H9 (cell line): ENCODE data around the gene B4GAT1. TPM values are rescaled to one million over a fixed set of nuclear protein-coding genes. Genes with fewer than 3 reads are reported as not detected.
A peak's percentile ranks its signal among the peaks of the same experiment; 100 is the strongest.
"Not testable (repeated sequence)": the region's sequence is repeated elsewhere in the genome, so short reads cannot be mapped to it uniquely, and the experiment has no call there.

ENCODE experiments used
- DNase-seq: peaks from one replicate; pipeline ENCODE4 v3.0.0-alpha.2; 2017
- H2AFZ ChIP-seq: one replicate; pipeline ENCODE4 v1.6.1; 2013; ENCODE audit warnings: mild to moderate bottlenecking, low read length, control low read depth, moderate library complexity
- H2AK5ac ChIP-seq: 2 replicates; pipeline ENCODE4 v1.6.1; 2013; ENCODE audit warnings: low read length, control low read depth, mixed read lengths; ENCODE audit not compliant: insufficient read length
- H2BK120ac ChIP-seq: one replicate; pipeline ENCODE4 v1.6.1; 2013; ENCODE audit warnings: low read depth, mild to moderate bottlenecking, low read length, control low read depth, inconsistent platforms; ENCODE audit not compliant: poor library complexity, severe bottlenecking
- H2BK12ac ChIP-seq: 2 replicates; pipeline ENCODE4 v1.6.1; 2013; ENCODE audit warnings: low read length, control low read depth, mixed read lengths, low read depth; ENCODE audit not compliant: insufficient read length
- H2BK15ac ChIP-seq: 2 replicates; pipeline ENCODE4 v1.6.1; 2013; ENCODE audit warnings: low read depth, low read length, control low read depth
- H2BK20ac ChIP-seq: one replicate; pipeline ENCODE4 v1.6.1; 2013; ENCODE audit warnings: low read depth, mild to moderate bottlenecking, low read length, control low read depth, inconsistent platforms; ENCODE audit not compliant: poor library complexity, severe bottlenecking
- H2BK5ac ChIP-seq: 2 replicates; pipeline ENCODE4 v1.6.1; 2013; ENCODE audit warnings: low read length, control low read depth, mixed read lengths; ENCODE audit not compliant: insufficient read length
- H3K14ac ChIP-seq: 2 replicates; pipeline ENCODE4 v1.6.1; 2013; ENCODE audit warnings: low read length, control low read depth; ENCODE audit not compliant: insufficient read depth
- H3K18ac ChIP-seq: 2 replicates; pipeline ENCODE4 v1.6.1; 2013; ENCODE audit warnings: low read depth, mild to moderate bottlenecking, mixed read lengths, low read length, control low read depth; ENCODE audit not compliant: insufficient read length
- H3K23ac ChIP-seq: 2 replicates; pipeline ENCODE4 v1.6.1; 2013; ENCODE audit warnings: low read length, control low read depth, mixed read lengths, low read depth; ENCODE audit not compliant: insufficient read length
- H3K23me2 ChIP-seq: 2 replicates; pipeline ENCODE4 v1.6.1; 2013; ENCODE audit warnings: low read depth, mild to moderate bottlenecking, mixed read lengths, low read length, control low read depth; ENCODE audit not compliant: insufficient read length, poor library complexity, severe bottlenecking
- H3K27ac ChIP-seq: 2 replicates; pipeline ENCODE4 v1.5.1; 2013; ENCODE audit warnings: low read length, control low read depth, mixed read lengths, low read depth; ENCODE audit not compliant: insufficient read length
- H3K27me3 ChIP-seq: 2 replicates; pipeline ENCODE4 v1.6.1; 2013; ENCODE audit warnings: low read length, control low read depth, inconsistent platforms; ENCODE audit not compliant: insufficient read depth
- H3K4ac ChIP-seq: 2 replicates; pipeline ENCODE4 v1.6.1; 2013; ENCODE audit warnings: low read depth, mild to moderate bottlenecking, control low read depth, inconsistent platforms, low read length, moderate library complexity
- H3K4me1 ChIP-seq: 2 replicates; pipeline ENCODE4 v1.6.1; 2013; ENCODE audit warnings: low read length, control low read depth, inconsistent platforms; ENCODE audit not compliant: insufficient read depth
- H3K4me2 ChIP-seq: 2 replicates; pipeline ENCODE4 v1.6.1; 2013; ENCODE audit warnings: low read length, control low read depth, mixed read lengths; ENCODE audit not compliant: insufficient read length, insufficient read depth
- H3K56ac ChIP-seq: 2 replicates; pipeline ENCODE4 v1.6.1; 2013; ENCODE audit warnings: low read depth, mild to moderate bottlenecking, mixed read lengths, low read length, control low read depth; ENCODE audit not compliant: insufficient read length
- H3K79me1 ChIP-seq: 2 replicates; pipeline ENCODE4 v1.6.1; 2013; ENCODE audit warnings: low read depth, mild to moderate bottlenecking, moderate library complexity, low read length, control low read depth, inconsistent platforms; ENCODE audit not compliant: insufficient read depth, poor library complexity, severe bottlenecking
- H3K79me2 ChIP-seq: 2 replicates; pipeline ENCODE4 v1.6.1; 2013; ENCODE audit warnings: low read length, control low read depth, inconsistent platforms; ENCODE audit not compliant: insufficient read depth
- H3K9ac ChIP-seq: 2 replicates; pipeline ENCODE4 v1.6.1; 2013; ENCODE audit warnings: low read length, control low read depth, mixed read lengths; ENCODE audit not compliant: insufficient read length; ENCODE audit errors: extremely low read depth
- H3K9me3 ChIP-seq: one replicate; pipeline ENCODE4 v1.6.1; 2013; ENCODE audit warnings: low read depth, low read length, inconsistent platforms; ENCODE audit not compliant: control insufficient read depth
- H3T11ph ChIP-seq: one replicate; pipeline ENCODE4 v1.6.1; 2013; ENCODE audit warnings: mild to moderate bottlenecking, low read length, control low read depth, inconsistent platforms
- H4K20me1 ChIP-seq: one replicate; pipeline ENCODE4 v1.6.1; 2013; ENCODE audit not compliant: control insufficient read depth, insufficient read length, insufficient read depth
- H4K5ac ChIP-seq: 2 replicates; pipeline ENCODE4 v1.6.1; 2013; ENCODE audit warnings: low read depth, mild to moderate bottlenecking, mixed read lengths, low read length, control low read depth; ENCODE audit not compliant: insufficient read length
- H4K8ac ChIP-seq: replicated peaks from 2 replicates; pipeline ENCODE4 v1.6.1; 2013; ENCODE audit warnings: low read length, control low read depth, mixed read lengths, low read depth; ENCODE audit not compliant: insufficient read length
- H4K91ac ChIP-seq: 2 replicates; pipeline ENCODE4 v1.6.1; 2013; ENCODE audit warnings: low read depth, mild to moderate bottlenecking, moderate library complexity, mixed read lengths, low read length, control low read depth; ENCODE audit not compliant: insufficient read length
- H3K27ac Mint-ChIP-seq, 3 experiments: 2 replicates in 2 of 3; 3 replicates in 1 of 3; pipeline ENCODE4 v1.8.0; 2020 to 2021; ENCODE audit warnings: mixed read lengths in 3 of 3, mild to moderate bottlenecking in 1 of 3, moderate library complexity in 1 of 3
- H3K27me3 Mint-ChIP-seq: 2 replicates; pipeline ENCODE4 v1.8.0; 2021; ENCODE audit warnings: low read depth, mild to moderate bottlenecking, moderate library complexity, mixed read lengths
- H3K36me3 Mint-ChIP-seq, 3 experiments: 2 replicates in 2 of 3; 3 replicates in 1 of 3; pipeline ENCODE4 v1.8.0; 2020 to 2021; ENCODE audit warnings: low read depth in 3 of 3, mixed read lengths in 3 of 3; ENCODE audit not compliant: insufficient read depth in 1 of 3
- H3K4me1 Mint-ChIP-seq, 2 experiments: 2 replicates each; pipeline ENCODE4 v1.8.0; 2020; ENCODE audit warnings: mixed read lengths in 2 of 2
- H3K4me3 Mint-ChIP-seq, 2 experiments: 2 replicates in 1 of 2; 3 replicates in 1 of 2; pipeline ENCODE4 v1.8.0; 2020 to 2021; ENCODE audit warnings: mild to moderate bottlenecking in 2 of 2, mixed read lengths in 2 of 2, moderate library complexity in 1 of 2
- H3K9me3 Mint-ChIP-seq, 2 experiments: 2 replicates in 1 of 2; 3 replicates in 1 of 2; pipeline ENCODE4 v1.8.0; 2020; ENCODE audit warnings: mild to moderate bottlenecking in 2 of 2, mixed read lengths in 2 of 2, moderate library complexity in 1 of 2
- WGBS: extraction: QIAGEN DNeasy Blood & Tissue Kit; methylation state at CpG from one replicate; pipeline ENCODE4 v1.1.7; 2013; ENCODE audit warnings: missing lambda C conversion rate, low lambda C conversion rate, mixed read lengths; ENCODE audit not compliant: insufficient read length; ENCODE audit errors: extremely low coverage; 5-methylcytosine and 5-hydroxymethylcytosine counted together
- total RNA-seq: library from RNA; stranded (reverse); gene quantifications from 2 replicates; pipeline ENCODE4 v1.2.1, GENCODE V29; 2021
- TF ChIP-seq, protein P1 (sequence below): fragments of 200-600 bp; sonication (generic); conservative IDR thresholded peaks from 3 replicates; pipeline ENCODE4 v1.8.0; 2021; ENCODE audit warnings: antibody characterized with exemption, mild to moderate bottlenecking

The B4GAT1 gene
- total RNA-seq, 1 experiment from 2014 or later: 24.3 TPM

DNA sequence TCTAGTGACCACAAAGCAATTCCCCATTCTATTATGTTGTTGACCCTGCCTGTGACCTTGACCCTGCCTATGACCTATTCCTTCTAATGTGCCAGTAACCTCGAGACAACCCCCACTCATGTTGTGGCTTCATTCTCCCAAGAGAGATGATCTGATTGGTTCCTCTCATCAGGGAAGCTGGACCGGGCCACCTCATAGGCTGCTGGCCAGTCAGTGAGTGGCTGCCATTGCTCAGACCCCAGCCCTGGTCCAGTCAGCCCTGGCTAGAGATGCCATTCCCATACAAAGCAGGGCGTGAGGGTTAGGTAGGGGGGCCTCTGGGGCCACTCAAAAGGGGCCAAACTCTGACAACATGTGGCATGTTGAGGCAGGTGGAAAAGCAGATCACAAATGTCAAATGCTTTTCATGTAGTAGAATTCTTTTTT lies 12.2 kb upstream of the B4GAT1 start:
- no peak overlapping the region for H3K23ac ChIP-seq
- no peak overlapping the region for H4K91ac ChIP-seq
- no peaks in the 10 kb centered on the region for H3K27me3 ChIP-seq
- no peak overlapping the region for H2BK12ac ChIP-seq
- H3K23me2 ChIP-seq: no peaks in the 10 kb centered on the region
- no peaks in the 10 kb centered on the region for H3K27me3 Mint-ChIP-seq
- peaks cover 7 to 8% of the 10 kb centered on the region in 2 experiments for H3K4me1 Mint-ChIP-seq
- H3K79me1 ChIP-seq: no peaks in the 10 kb centered on the region
- no CpG with 5 or more reads among the region's 3 CpGs for WGBS
- H3K4me2 ChIP-seq: no peak overlapping the region
- no peak overlapping the region for H3K56ac ChIP-seq
- no peak overlapping the region for H4K8ac ChIP-seq
- no peak overlapping the region for H2AFZ ChIP-seq
- no peaks in the 10 kb centered on the region for H3K9me3 Mint-ChIP-seq
- H3K14ac ChIP-seq: no peak overlapping the region
- H2BK15ac ChIP-seq: no peak overlapping the region
- no peak overlapping the region for H4K5ac ChIP-seq
- H4K20me1 ChIP-seq: no peaks in the 10 kb centered on the region
- peak overlapping the region in 1 of 3 experiments; percentile 12; a peak in 1 of 7 replicates for H3K27ac Mint-ChIP-seq
- no peak overlapping the region for H3K4me3 Mint-ChIP-seq
- H3K4me1 ChIP-seq: peaks cover 4% of the 10 kb centered on the region; the same call in 1 of the 2 replicates
- H3K79me2 ChIP-seq: no peaks in the 10 kb centered on the region
- H3K4ac ChIP-seq: no peak overlapping the region
- H3K36me3 Mint-ChIP-seq: peaks cover 10 to 34% (median 28%) of the 10 kb centered on the region in 3 experiments; a peak in 6 of 7 replicates
- H2BK120ac ChIP-seq: no peak overlapping the region
- no peak overlapping the region for H3T11ph ChIP-seq
- no peak overlapping the region for H2BK5ac ChIP-seq
- DNase-seq: peak; percentile 71
- no peak overlapping the region for H3K27ac ChIP-seq
- H3K18ac ChIP-seq: no peak overlapping the region
- TF ChIP-seq, protein P1, sequence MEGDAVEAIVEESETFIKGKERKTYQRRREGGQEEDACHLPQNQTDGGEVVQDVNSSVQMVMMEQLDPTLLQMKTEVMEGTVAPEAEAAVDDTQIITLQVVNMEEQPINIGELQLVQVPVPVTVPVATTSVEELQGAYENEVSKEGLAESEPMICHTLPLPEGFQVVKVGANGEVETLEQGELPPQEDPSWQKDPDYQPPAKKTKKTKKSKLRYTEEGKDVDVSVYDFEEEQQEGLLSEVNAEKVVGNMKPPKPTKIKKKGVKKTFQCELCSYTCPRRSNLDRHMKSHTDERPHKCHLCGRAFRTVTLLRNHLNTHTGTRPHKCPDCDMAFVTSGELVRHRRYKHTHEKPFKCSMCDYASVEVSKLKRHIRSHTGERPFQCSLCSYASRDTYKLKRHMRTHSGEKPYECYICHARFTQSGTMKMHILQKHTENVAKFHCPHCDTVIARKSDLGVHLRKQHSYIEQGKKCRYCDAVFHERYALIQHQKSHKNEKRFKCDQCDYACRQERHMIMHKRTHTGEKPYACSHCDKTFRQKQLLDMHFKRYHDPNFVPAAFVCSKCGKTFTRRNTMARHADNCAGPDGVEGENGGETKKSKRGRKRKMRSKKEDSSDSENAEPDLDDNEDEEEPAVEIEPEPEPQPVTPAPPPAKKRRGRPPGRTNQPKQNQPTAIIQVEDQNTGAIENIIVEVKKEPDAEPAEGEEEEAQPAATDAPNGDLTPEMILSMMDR: no peak
- H3K9ac ChIP-seq: no peak overlapping the region
- H2BK20ac ChIP-seq: no peak overlapping the region
- no peak overlapping the region for H2AK5ac ChIP-seq
- H3K9me3 ChIP-seq: no peaks in the 10 kb centered on the region

DNA sequence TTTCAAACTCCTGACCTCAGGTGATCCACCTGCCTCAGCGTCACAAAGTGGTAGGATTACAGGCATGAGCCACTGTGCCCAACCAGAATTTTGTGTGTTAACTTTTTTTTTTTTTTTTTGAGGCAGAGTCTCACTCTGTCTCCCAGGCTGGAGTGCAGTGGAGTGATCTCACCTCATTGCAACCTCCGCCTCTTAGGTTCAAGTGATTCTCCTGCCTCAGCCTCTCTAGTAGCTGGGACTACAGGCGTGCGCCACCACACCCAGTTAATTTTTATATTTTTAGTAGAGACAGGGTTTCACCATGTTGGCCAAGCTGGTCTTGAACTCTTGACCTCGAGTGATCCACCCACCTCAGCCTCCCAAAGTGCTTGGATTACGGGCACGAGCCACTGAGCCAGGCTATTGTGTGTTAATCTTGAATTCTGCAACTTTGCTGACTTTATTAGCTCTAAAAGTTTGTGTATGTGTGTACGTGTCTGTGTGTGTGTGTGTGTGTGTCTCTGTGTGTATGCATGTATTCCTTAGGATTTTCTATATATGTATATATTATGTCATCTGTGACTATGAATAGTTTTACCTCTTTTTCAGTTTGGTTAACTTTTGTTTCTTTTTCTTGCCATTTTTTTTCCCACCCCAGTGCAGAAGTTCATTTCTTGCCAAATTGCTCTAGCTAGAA lies 3.3 kb upstream of the B4GAT1 start:
- not testable (repeated sequence) for H2BK5ac ChIP-seq, H2BK120ac ChIP-seq, H3K23ac ChIP-seq, H3T11ph ChIP-seq, H3K79me1 ChIP-seq, H4K5ac ChIP-seq, H3K27ac ChIP-seq, H2BK15ac ChIP-seq, H3K9me3 Mint-ChIP-seq, H2AFZ ChIP-seq, H4K91ac ChIP-seq, H2BK12ac ChIP-seq, H3K9me3 ChIP-seq, H2BK20ac ChIP-seq, H3K9ac ChIP-seq, H3K79me2 ChIP-seq, H3K18ac ChIP-seq, H3K27me3 ChIP-seq, H4K8ac ChIP-seq, H3K27ac Mint-ChIP-seq, DNase-seq, H3K4me2 ChIP-seq, H3K14ac ChIP-seq, H3K4ac ChIP-seq, H2AK5ac ChIP-seq, H3K27me3 Mint-ChIP-seq, H4K20me1 ChIP-seq, H3K56ac ChIP-seq, H3K4me3 Mint-ChIP-seq, H3K4me1 ChIP-seq
- peaks cover 14% of the 10 kb centered on the region for H3K23me2 ChIP-seq
- WGBS: no CpG with 5 or more reads among the region's 8 CpGs
- Mint-ChIP-seq H3K4me1 (peaks cover 7 to 10% of the 10 kb centered on the region in 2 experiments; a peak in 3 of 4 replicates), H3K36me3 (peaks cover 11 to 26% (median 24%) of the 10 kb centered on the region in 3 experiments)
